Mucosa of descending colon (tissue), 3 donors: ENCODE measurements around the gene XKR7. TPM values are rescaled to one million over a fixed set of nuclear protein-coding genes. Genes with fewer than 3 reads are reported as not detected.
A peak's percentile ranks its signal among the peaks of the same experiment; 100 is the strongest.

Experiments
- ATAC-seq: fragments of 200-7000 bp; cut with Tn5 transposase; one replicate; pipeline ENCODE4 v1.9.1; 2020; ENCODE audit warnings: mild to moderate bottlenecking, moderate library complexity
- DNase-seq, 3 donors: peaks; one replicate each; pipeline ENCODE4 v3.0.0-alpha.2; 2020
- H3K36me3 ChIP-seq: fragments of 200-600 bp; one replicate; pipeline ENCODE4 v1.8.0; 2021; ENCODE audit warnings: low read depth, mild to moderate bottlenecking
- H3K4me1 ChIP-seq: fragments of 200-600 bp; one replicate; pipeline ENCODE4 v1.8.0; 2021; ENCODE audit warnings: low read depth, mild to moderate bottlenecking
- H3K4me3 ChIP-seq: fragments of 200-600 bp; one replicate; pipeline ENCODE4 v1.8.0; 2021; ENCODE audit warnings: mild to moderate bottlenecking
- H3K9me3 ChIP-seq: fragments of 200-600 bp; one replicate; pipeline ENCODE4 v1.8.0; 2021; ENCODE audit warnings: mild to moderate bottlenecking
- intact Hi-C, 2 donors: fragments of 100-400 bp; cut with DNase I in 1 of 2; cut with micrococcal nuclease in 1 of 2; formaldehyde crosslinking; loops; one replicate each; pipeline versions ENCODE4 v1.11.0 to v1.11.1; 2022; cut with DNase I, micrococcal nuclease
- total RNA-seq, 3 donors: library from RNA; stranded (reverse); fragmentation: NEBNext Ultra II Directional in 2 of 3; extraction: Animal tissue kit (Norgen Biotek cat#: 25700) in 2 of 3; gene quantifications; one replicate each; pipeline versions ENCODE4 v1.2.1 to v1.2.4, GENCODE V29; 2021 to 2023
- TF ChIP-seq, protein P1 (sequence below): fragments of 200-600 bp; IDR thresholded peaks from one replicate; pipeline ENCODE4 v1.8.0; 2022; ENCODE audit warnings: antibody characterized with exemption, mild to moderate bottlenecking
- donor health status: DM: no; HTN: no; CAD: no; lungs with moderate emphysema.
- donor health status: DM: no; HTN: no; CAD: no.
- donor health status: DM: no; HTN: yes; CAD: no.

Gene XKR7
- total RNA-seq, 3 donors from 2014 or later = 0.09 to 0.13 (median 0.10) TPM

DNA sequence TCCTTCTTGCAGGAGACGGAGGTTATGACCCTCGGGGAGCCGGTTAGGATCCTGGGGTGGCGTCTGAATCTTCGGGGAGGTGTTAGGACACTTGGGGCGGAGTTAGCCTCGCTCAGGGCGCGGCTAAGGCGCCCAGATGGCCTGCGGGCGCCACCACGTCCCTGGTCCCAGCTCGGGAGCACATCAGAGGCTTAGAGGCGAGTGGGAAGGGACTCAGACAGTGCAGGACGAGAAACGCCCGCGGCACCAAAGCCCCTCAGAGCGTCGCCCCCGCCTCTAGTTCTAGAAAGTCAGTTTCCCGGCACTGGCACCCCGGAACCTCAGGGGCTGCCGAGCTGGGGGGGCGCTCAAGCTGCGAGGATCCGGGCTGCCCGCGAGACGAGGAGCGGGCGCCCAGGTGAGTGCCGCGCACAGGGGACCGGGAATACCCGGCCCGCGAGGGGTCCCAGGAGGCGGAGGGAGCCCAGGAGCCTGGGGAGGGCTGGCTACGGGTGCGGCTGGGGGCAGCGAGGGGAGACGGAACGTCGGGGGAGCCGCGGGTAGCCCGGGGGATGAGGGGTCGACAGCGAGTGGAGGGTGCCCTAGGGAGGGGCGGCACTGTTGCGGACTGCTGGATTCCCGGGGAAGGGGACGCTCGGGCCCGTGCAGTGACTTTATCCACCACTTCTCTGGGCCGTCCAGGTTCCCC, 84.3 kb downstream of the XKR7 start, which contains the start of gene HCK:
Gene HCK, plus strand, starts transcription at position 153 of the 688 bp plus-strand sequence.
- DNase-seq = peak in 2 of 3 donors; percentile 44 to 73
- Histone ChIP-seq H3K9me3 (no peaks in the 10 kb centered on the region), H3K36me3 (no peaks in the 10 kb centered on the region), H3K4me3 (no peak within 1 kb of the TSS), H3K4me1 (no peaks in the 10 kb centered on the region)
- TF ChIP-seq, protein P1, sequence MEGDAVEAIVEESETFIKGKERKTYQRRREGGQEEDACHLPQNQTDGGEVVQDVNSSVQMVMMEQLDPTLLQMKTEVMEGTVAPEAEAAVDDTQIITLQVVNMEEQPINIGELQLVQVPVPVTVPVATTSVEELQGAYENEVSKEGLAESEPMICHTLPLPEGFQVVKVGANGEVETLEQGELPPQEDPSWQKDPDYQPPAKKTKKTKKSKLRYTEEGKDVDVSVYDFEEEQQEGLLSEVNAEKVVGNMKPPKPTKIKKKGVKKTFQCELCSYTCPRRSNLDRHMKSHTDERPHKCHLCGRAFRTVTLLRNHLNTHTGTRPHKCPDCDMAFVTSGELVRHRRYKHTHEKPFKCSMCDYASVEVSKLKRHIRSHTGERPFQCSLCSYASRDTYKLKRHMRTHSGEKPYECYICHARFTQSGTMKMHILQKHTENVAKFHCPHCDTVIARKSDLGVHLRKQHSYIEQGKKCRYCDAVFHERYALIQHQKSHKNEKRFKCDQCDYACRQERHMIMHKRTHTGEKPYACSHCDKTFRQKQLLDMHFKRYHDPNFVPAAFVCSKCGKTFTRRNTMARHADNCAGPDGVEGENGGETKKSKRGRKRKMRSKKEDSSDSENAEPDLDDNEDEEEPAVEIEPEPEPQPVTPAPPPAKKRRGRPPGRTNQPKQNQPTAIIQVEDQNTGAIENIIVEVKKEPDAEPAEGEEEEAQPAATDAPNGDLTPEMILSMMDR = no peak
- intact Hi-C loops = no loop called here
- ATAC-seq = peak; percentile 70

DNA sequence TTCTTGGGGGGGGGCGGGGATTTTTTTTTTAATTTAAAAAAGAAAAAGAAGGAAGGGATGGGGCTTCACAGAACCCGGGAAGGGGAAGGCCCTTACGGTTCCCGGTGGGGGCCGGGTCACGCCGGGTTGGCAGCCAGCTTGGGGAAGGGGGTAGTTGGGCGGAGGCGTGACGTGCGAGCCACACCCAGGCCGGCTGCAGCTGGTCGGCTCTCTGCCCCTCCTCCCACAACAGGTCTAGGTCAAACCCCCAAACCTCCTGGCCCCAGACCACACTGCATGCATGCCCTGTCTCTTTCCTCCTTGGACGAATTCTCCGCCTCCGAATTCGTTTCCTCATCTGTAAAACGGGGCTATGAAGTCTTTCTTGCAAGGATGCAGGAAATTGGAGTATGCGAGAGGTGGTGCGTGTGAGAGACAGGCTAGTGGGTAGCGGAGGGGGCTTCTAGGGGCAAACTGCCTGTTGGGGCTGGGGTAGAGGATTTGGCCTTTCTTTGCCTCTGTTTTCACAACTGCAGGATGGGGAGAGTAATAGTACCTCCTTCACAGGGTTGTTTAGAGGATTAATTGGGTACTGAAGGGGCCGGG, 84.9 kb downstream of the XKR7 start:
- intact Hi-C loops = no loop called here

More for the DNA sequence above, 84.9 kb downstream of the XKR7 start:
- ATAC-seq (peak; percentile 74), DNase-seq (peak; percentile 22 to 83 (median 47))
- TF ChIP-seq, protein P1 = no peak
- H3K9me3 ChIP-seq = no peaks in the 10 kb centered on the region
- no peak overlapping the region for H3K4me3 ChIP-seq
- H3K4me1 ChIP-seq = no peaks in the 10 kb centered on the region
- no peaks in the 10 kb centered on the region for H3K36me3 ChIP-seq

Other genes starting within 250 kb of the XKR7 start
- 10 to 100 TPM; 76.2 to 90.3 (median 78.1) TPM for gene BCL2L1, start 245.3 kb upstream of the XKR7 start, total RNA-seq
- gene TPX2, start 228.9 kb upstream of the XKR7 start, total RNA-seq = 10 to 100 TPM in 1 of 3 donors, 1 to 10 TPM in 2; 3.0 to 26.6 (median 8.8) TPM
- under 1 TPM in 2 of 3 donors, not detected in 1; 0.09 to 0.31 TPM for gene MYLK2, start 148.8 kb upstream of the XKR7 start, total RNA-seq
- under 1 TPM in 1 of 3 donors, not detected in 2; 0.60 TPM for gene FOXS1, start 122.5 kb upstream of the XKR7 start, total RNA-seq
- gene DUSP15, start 97.6 kb upstream of the XKR7 start, total RNA-seq = 1 to 10 TPM in 1 of 3 donors, under 1 TPM in 1, not detected in 1; 0.58 to 1.7 TPM
- gene TTLL9, start 97.5 kb upstream of the XKR7 start, total RNA-seq = under 1 TPM in 1 of 3 donors, not detected in 2; 0.25 TPM
- gene PDRG1, start 16.1 kb upstream of the XKR7 start, total RNA-seq = 10 to 100 TPM in 1 of 3 donors, 1 to 10 TPM in 2; 9.2 to 10.0 (median 9.9) TPM
- gene CCM2L, start 42.3 kb downstream of the XKR7 start, total RNA-seq = 1 to 10 TPM; 1.2 to 3.7 (median 1.8) TPM
- gene HCK, start 84.1 kb downstream of the XKR7 start, total RNA-seq = 10 to 100 TPM in 2 of 3 donors, 1 to 10 TPM in 1; 6.2 to 17.3 (median 13.4) TPM
- 10 to 100 TPM; 54.1 to 74.7 (median 65.8) TPM for gene TM9SF4, start 141.6 kb downstream of the XKR7 start, total RNA-seq
- gene PLAGL2, start 239.6 kb downstream of the XKR7 start, total RNA-seq = 10 to 100 TPM; 12.9 to 21.9 (median 16.5) TPM
- gene POFUT1, start 239.7 kb downstream of the XKR7 start, total RNA-seq = 10 to 100 TPM; 35.5 to 48.5 (median 44.8) TPM